Central memory CD4-positive, alpha-beta T cell (primary cell): ENCODE data around the gene DOCK6.
"Not testable (repeated sequence)": the region's sequence is repeated elsewhere in the genome, so short reads cannot be mapped to it uniquely, and the experiment has no call there.

Experiments
- DNase-seq: peaks from one replicate; pipeline ENCODE4 v3.0.0; 2022

The DOCK6 gene

GRCh38 chr19:11171144-11171543, 91.2 kb downstream of the DOCK6 start:
- DNase-seq, result no peak

DNA sequence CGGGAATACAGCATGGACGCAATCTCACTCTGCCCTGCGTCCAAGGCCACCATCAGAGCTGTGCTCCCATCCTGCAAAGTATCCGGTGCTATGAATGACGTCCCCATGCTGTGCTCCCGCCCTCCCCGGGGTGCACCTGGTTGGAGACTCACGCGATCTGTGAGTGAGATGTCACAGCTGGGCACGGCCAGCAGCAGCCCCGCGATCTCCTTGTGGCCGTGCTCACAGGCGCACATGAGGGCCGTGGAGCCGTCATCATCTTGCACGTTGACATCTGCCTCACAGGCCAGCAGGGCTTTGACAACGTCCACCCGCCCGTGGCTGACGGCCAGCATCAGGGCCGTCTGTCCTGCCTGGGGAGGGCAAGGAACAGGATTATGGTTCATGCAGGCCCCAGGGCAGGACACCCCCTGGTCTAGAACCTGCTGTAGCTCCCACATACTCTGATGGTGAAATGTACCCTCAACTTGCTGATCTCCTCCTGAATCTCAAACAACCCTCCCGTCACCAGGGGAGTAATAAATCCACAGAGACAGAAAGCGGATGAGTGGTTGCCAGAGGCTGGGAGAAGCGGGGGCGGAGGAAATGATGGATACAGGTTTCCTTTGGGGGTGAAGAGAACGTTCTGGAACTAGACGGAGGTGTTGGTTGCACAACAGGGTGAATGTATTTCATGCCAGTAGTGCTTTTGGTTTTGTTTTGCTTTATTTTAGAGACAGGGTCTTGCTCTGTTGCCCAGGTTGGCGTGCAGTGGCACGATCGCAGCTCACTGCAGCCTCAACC, 92.2 kb downstream of the DOCK6 start:
- DNase-seq, result no peak

GRCh38 chr19:11168568-11168967, 93.8 kb downstream of the DOCK6 start:
- DNase-seq, result no peak

DNA sequence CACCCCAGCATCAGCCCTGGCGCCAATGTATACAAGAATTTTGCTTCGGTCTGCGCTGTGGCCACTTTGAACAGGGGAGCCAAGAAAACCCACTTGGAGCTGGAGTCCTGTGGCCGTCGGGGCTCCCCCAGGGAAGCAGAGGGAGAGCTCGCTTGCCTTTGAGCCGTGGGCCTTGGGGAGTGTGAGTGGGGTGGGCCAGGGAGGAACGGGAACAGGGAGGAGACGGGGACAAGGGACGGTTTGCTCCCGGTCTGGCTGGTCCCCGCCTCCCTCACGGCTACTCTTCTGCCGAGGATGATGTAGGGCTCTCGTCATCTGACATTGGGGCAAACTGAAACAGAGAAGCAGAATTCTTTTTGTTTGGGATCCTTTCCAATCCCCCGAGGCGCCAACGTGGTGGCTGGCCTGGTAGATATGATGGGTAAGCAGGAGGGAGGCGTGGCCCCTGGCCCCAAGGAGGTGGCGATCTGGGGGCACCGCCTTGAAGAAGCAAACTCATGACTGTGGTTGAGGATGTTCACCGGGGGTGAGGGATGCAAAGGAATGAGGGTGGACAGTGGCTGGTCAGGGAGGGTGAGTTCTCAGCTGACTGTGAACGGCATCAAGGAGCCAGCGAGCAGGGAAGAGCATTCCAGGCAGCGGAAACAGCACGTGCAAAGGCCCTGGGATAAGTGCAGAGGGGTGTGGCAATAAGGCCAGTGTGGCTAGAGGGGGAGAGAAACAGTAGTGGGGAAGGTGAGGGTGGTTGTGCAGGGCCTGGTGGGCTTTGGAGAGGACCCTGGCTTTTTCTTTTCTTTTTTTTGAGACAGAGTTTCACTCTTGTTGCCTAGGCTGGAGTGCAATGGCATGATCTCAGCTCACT, 95.8 kb downstream of the DOCK6 start:
- DNase-seq, result no peak

- DNase-seq, result no peak
These were observed 96.8 kb downstream of the DOCK6 start for GRCh38 chr19:11165486-11166030.

- no peak for DNase-seq
These were observed 97.4 kb downstream of the DOCK6 start for GRCh38 chr19:11164879-11165406.

- DNase-seq, result no peak
These were observed 98.0 kb downstream of the DOCK6 start for GRCh38 chr19:11164296-11164695.

DNA sequence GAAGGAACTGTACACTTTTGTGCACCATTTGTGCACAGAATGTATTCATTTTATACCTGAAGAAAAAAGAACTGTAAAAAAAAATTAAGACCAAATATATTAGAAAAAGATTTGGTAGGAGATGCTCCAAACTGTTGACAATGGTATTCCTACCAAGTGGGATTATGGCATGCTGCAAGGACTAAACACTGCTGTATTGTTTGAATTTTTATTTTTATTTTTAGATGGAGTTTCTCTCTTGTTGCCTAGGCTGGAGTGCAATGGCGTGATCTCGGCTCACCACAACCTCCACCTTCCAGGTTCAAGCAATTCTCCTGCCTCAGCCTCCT, 101.9 kb downstream of the DOCK6 start:
- not testable (repeated sequence) for DNase-seq

DNA sequence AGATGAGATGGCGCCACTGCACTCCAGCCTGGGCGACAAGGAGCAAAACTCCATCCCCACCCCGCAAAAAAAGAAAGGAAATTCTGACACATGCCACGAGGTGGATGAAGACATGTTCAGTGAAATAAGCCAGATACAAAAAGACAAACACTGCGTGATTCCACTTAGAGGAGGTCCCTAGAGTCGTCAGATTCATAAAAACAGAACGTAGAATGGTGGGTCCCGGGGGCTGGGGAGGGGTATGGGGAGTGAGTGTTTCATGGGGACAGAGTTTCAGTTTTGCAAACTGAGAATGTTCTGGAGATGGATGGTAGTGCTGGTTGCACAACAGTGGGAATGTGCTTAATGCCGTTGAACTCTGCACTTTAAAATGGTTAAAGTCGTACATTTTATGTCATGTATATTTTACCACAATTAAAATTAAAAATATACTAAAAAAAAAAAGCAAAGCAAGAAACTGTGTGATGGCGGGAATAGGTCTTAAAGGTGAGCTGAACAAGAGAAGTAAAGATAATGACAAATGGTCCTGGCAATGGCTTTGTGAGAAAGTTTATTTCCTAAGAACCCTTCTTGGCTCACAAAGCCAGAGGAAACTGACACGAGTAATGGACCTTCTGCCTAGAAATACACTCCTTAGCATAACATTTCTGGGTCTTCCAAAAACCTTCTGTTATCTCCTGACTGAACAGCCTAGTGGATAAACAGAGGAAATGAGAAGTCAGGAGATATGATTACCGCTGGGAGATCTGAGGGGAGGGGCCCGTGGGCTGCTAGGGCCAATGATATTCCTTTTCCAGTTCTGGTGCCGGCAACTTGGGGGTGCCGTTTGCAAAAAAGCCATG, 102.5 kb downstream of the DOCK6 start:
- DNase-seq, result no peak

DNA sequence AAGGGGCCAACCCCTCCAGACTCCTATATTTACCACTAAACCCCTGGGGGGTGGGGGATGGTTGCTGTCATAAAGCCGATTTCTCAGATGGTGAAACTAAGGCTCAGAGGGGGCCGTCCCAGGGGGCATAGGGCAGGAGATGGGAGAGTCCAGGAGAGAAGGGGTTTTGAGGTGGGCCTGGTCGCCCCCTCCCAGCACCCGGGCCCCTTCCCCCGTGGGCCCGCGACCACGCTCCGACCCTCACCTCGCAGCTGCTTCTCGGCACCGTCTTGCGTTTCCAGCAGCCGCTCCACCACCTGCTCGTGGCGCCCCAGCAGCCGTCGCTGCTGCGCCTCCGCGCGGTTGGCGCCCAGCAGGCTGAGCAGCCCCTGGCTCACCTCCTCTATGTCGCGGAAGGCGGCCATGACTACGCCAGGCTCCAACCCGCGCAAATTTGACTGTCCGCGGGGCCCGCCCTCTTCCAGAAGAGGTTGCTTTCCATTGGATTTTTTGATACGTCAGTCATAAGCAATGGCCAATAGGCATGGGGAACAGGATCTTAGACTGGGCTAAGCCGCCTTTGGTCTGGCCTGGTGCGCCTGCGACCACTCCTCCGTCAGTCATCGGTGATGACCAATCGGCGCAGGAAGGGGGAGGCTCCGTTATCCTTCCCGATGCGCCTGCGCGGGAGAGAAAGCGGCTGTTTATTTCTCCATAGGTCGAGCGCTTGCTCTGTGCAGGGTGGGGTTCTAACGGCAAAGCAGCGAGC, 106.8 kb downstream of the DOCK6 start, which contains the start of gene SPC24:
Gene SPC24, minus strand, starts transcription at position 410 of the 748 bp plus-strand sequence. Its CDS starts 6 bp downstream, at position 404.
- DNase-seq, result peak; percentile 90

DNA sequence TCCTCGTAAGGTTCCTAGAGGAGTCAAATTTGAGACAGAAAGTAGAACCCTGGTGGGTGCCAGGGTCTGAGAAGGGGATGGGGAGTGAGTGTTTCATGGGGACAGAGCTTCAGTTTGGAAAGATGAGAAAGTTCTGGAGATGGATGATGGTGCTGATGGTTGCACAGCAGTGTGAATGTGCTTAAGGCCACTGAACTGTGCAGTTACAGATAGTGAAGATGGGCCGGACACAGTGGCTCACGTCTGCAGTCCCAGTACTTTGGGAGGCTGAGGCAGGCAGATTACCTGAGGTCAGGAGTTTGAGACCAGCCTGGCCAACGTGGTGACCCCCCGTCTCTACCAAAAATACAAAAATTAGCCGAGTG, 107.7 kb downstream of the DOCK6 start:
- DNase-seq, result no peak

GRCh38 chr19:11152318-11153062, 109.8 kb downstream of the DOCK6 start:
- DNase-seq, result no peak

DNA sequence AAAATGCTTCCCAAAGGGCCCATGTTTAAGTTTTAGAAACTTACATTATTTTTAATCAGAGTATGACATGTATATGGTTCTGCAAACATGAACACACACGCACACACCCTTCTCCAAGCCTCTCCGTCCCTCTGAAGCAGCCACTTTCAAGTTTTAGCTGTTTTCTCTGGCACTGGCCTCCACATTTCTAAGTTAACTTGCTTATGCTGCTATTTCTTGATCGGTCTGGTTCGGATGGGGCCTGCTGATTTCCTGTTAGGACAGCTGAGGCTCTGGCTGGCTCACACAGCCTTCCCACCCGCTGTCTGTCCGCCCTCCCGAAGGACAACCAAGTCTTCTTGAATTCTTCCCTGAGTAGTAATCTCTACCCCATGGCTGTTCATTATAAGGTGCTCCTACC, 111.1 kb downstream of the DOCK6 start:
- DNase-seq, result no peak
